Liver (tissue), 9 donors: Measurements from ENCODE around the gene TNFAIP3. TPM values are rescaled to one million over a fixed set of nuclear protein-coding genes. Genes with fewer than 3 reads are reported as not detected.

Experiments
- DNase-seq: peaks from one replicate; pipeline ENCODE4 v3.0.0-alpha.2; 2017; ENCODE audit warnings: low spot score
- H3K27ac ChIP-seq, 2 donors: one replicate each; pipeline ENCODE4 v1.7.0; 2013; ENCODE audit warnings: inconsistent platforms in 2 of 2, low read length in 2 of 2, control low read depth in 1 of 2, low read depth in 1 of 2, mild to moderate bottlenecking in 1 of 2
- H3K27me3 ChIP-seq, 4 donors: one replicate each; pipeline versions ENCODE4 v1.6.1 to v1.7.0; 2013; ENCODE audit warnings: low read length in 3 of 4, inconsistent platforms in 1 of 4, mild to moderate bottlenecking in 1 of 4, moderate library complexity in 1 of 4; ENCODE audit not compliant: control insufficient read depth in 4 of 4, insufficient read depth in 4 of 4
- H3K36me3 ChIP-seq, 4 donors: one replicate each; pipeline versions ENCODE4 v1.6.1 to v1.7.0; 2013; ENCODE audit warnings: low read length in 3 of 4, mild to moderate bottlenecking in 3 of 4, low read depth in 1 of 4, moderate library complexity in 1 of 4; ENCODE audit not compliant: control insufficient read depth in 4 of 4, insufficient read depth in 3 of 4
- H3K4me1 ChIP-seq, 4 donors: one replicate each; pipeline versions ENCODE4 v1.6.1 to v1.7.0; 2013; ENCODE audit warnings: low read length in 3 of 4, mild to moderate bottlenecking in 3 of 4, moderate library complexity in 1 of 4; ENCODE audit not compliant: control insufficient read depth in 4 of 4, insufficient read depth in 4 of 4
- H3K4me3 ChIP-seq, 3 donors: one replicate each; pipeline versions ENCODE4 v1.6.1 to v1.7.0; 2013; ENCODE audit warnings: low read length in 3 of 3, control low read depth in 1 of 3, low read depth in 1 of 3, mild to moderate bottlenecking in 1 of 3
- H3K9ac ChIP-seq, 2 donors: one replicate each; pipeline ENCODE4 v1.7.0; 2013; ENCODE audit warnings: low read length in 2 of 2, mild to moderate bottlenecking in 2 of 2, moderate library complexity in 2 of 2, control low read depth in 1 of 2, low read depth in 1 of 2
- H3K9me3 ChIP-seq, 4 donors: one replicate each; pipeline versions ENCODE4 v1.6.1 to v1.7.0; 2013; ENCODE audit warnings: low read length in 3 of 4; ENCODE audit not compliant: control insufficient read depth in 4 of 4
- ATF3 ChIP-seq: IDR thresholded peaks from 2 replicates; pipeline ENCODE4 v1.6.1; 2016; ENCODE audit warnings: antibody characterized with exemption
- CTCF ChIP-seq: fragments of 150-350 bp; IDR thresholded peaks from 2 replicates; pipeline ENCODE4 v1.5.1; 2017; ENCODE audit warnings: improper control_type of control experiment, low read depth, low read length; ENCODE audit not compliant: missing input control
- EGR1 ChIP-seq, 2 donors: IDR thresholded peaks; 2 replicates each; pipeline ENCODE4 v1.6.1; 2016 to 2018; ENCODE audit warnings: antibody characterized with exemption in 2 of 2, low read depth in 2 of 2
- FOXA1 ChIP-seq: IDR thresholded peaks from 2 replicates; pipeline ENCODE4 v1.6.1; 2016; ENCODE audit warnings: antibody characterized with exemption
- FOXA2 ChIP-seq: IDR thresholded peaks from 2 replicates; pipeline ENCODE4 v1.6.1; 2016; ENCODE audit warnings: antibody characterized with exemption
- GABPA ChIP-seq, 2 donors: IDR thresholded peaks in 1 of 2; conservative IDR thresholded peaks in 1 of 2; 2 replicates each; pipeline ENCODE4 v1.6.1; 2016; ENCODE audit warnings: antibody characterized with exemption in 2 of 2, mild to moderate bottlenecking in 1 of 2, moderate library complexity in 1 of 2
- HNF4A ChIP-seq, 2 donors: conservative IDR thresholded peaks; 2 replicates each; pipeline ENCODE4 v1.6.1; 2016; ENCODE audit warnings: antibody characterized with exemption in 2 of 2, mild to moderate bottlenecking in 2 of 2
- HNF4G ChIP-seq: IDR thresholded peaks from 2 replicates; pipeline ENCODE4 v1.6.1; 2016; ENCODE audit warnings: antibody characterized with exemption
- JUND ChIP-seq, 2 donors: IDR thresholded peaks; 2 replicates each; pipeline ENCODE4 v1.6.1; 2016; ENCODE audit warnings: antibody characterized with exemption in 2 of 2
- MAX ChIP-seq: IDR thresholded peaks from 2 replicates; pipeline ENCODE4 v1.6.1; 2016; ENCODE audit warnings: antibody characterized with exemption
- NR2F2 ChIP-seq: IDR thresholded peaks from 2 replicates; pipeline ENCODE4 v1.6.1; 2016; ENCODE audit warnings: antibody characterized with exemption
- RAD21 ChIP-seq, 2 donors: IDR thresholded peaks; 2 replicates each; pipeline ENCODE4 v1.6.1; 2016; ENCODE audit warnings: antibody characterized with exemption in 2 of 2, mild to moderate bottlenecking in 2 of 2
- REST ChIP-seq: IDR thresholded peaks from 2 replicates; pipeline ENCODE4 v1.6.1; 2016; ENCODE audit warnings: antibody characterized with exemption, mild to moderate bottlenecking
- RXRA ChIP-seq, 2 donors: IDR thresholded peaks; 2 replicates each; pipeline ENCODE4 v1.6.1; 2017 to 2018; ENCODE audit warnings: antibody characterized with exemption in 2 of 2, mild to moderate bottlenecking in 1 of 2
- SP1 ChIP-seq: IDR thresholded peaks from 2 replicates; pipeline ENCODE4 v1.6.1; 2018; ENCODE audit warnings: antibody characterized with exemption, mild to moderate bottlenecking
- TAF1 ChIP-seq: conservative IDR thresholded peaks from 2 replicates; pipeline ENCODE4 v1.6.1; 2016; ENCODE audit warnings: antibody characterized with exemption, mild to moderate bottlenecking
- YY1 ChIP-seq: IDR thresholded peaks from 2 replicates; pipeline ENCODE4 v1.6.1; 2016; ENCODE audit warnings: antibody characterized with exemption, mild to moderate bottlenecking
- ZBTB33 ChIP-seq: IDR thresholded peaks from 2 replicates; pipeline ENCODE4 v1.6.1; 2016; ENCODE audit warnings: antibody characterized with exemption
- whole genome bisulfite sequencing: extraction: QIAGEN DNeasy Blood & Tissue Kit; methylation state at CpG from one replicate; pipeline ENCODE4 v1.1.7; 2013; 5-methylcytosine and 5-hydroxymethylcytosine counted together
- polyA plus RNA-seq, 2 donors: library from polyadenylated mRNA; stranded (reverse) in 1 of 2; unstranded in 1 of 2; fragments of 200-250 nt in 1 of 2; fragments of >200 nt in 1 of 2; fragmentation: Nextera tagmentation in 1 of 2; extraction: Ambion mirVana in 1 of 2; gene quantifications; one replicate each; pipeline versions ENCODE4 v1.2.1 to v1.2.3, GENCODE V29; 2013 to 2015
- total RNA-seq, 2 donors: library from RNA; depleted of rRNA; stranded (reverse); fragments of >200 nt; gene quantifications; one replicate each; pipeline ENCODE4 v1.2.3, GENCODE V29; 2014
- donor health status: healthy.
- donor health status: healthy.
- donor health status: healthy.
- donor health status: healthy.
- donor health status: healthy.

The TNFAIP3 gene
- total and polyA plus RNA-seq, 4 donors: 4.5 to 8.0 (median 6.7) TPM

- Histone ChIP-seq H3K4me1 (peaks cover 0 to 3% (median 0%) of the 10 kb centered on the region in 4 donors), H3K4me3 (no peak overlapping the region), H3K9ac (no peak overlapping the region), H3K36me3 (no peaks in the 10 kb centered on the region), H3K27me3 (no peaks in the 10 kb centered on the region), H3K27ac (no peak overlapping the region), H3K9me3 (no peaks in the 10 kb centered on the region)
- no peak for DNase-seq
- TF ChIP-seq GABPA (IDR thresholded peaks at IDR 0.05 in 1 of 2, conservative IDR thresholded peaks at IDR 0.05 in 1 of 2): no peak
- TF ChIP-seq CTCF: no peak
- TF ChIP-seq HNF4G: no peak
- no peak for TF ChIP-seq FOXA1
- TF ChIP-seq YY1: no peak
- TF ChIP-seq ATF3: no peak
- TF ChIP-seq RAD21 (IDR thresholded peaks at IDR 0.05): no peak
- no peak for TF ChIP-seq RXRA (IDR thresholded peaks at IDR 0.05)
- TF ChIP-seq EGR1 (IDR thresholded peaks at IDR 0.05; ENCODE audit: low read depth in 2 of 2): no peak
- no peak for TF ChIP-seq JUND (IDR thresholded peaks at IDR 0.05)
- no peak for TF ChIP-seq SP1
- WGBS: 62% methylated on average over 1 of the region's 1 CpG
These were observed 59.2 kb downstream of the TNFAIP3 start for GRCh38 chr6:137926207-137926731.

- H3K4me1 ChIP-seq: peaks cover 0 to 5% (median 2%) of the 10 kb centered on the region in 4 donors
- H3K27ac ChIP-seq: no peak overlapping the region
- no peaks in the 10 kb centered on the region for H3K27me3 ChIP-seq
- no peaks in the 10 kb centered on the region for H3K36me3 ChIP-seq
- H3K4me3 ChIP-seq: no peak overlapping the region
- WGBS: 94% methylated on average over 3 of the region's 3 CpGs
- TF ChIP-seq ZBTB33 (no peak), HNF4G (no peak), JUND (IDR thresholded peaks at IDR 0.05) (no peak), FOXA1 (no peak), EGR1 (IDR thresholded peaks at IDR 0.05; ENCODE audit: low read depth in 2 of 2) (no peak), ATF3 (no peak), CTCF (no peak), RAD21 (IDR thresholded peaks at IDR 0.05) (no peak), FOXA2 (no peak), REST (no peak), TAF1 (no peak), NR2F2 (no peak), HNF4A (conservative IDR thresholded peaks at IDR 0.05) (no peak), MAX (no peak), YY1 (no peak), RXRA (IDR thresholded peaks at IDR 0.05) (no peak), GABPA (IDR thresholded peaks at IDR 0.05 in 1 of 2, conservative IDR thresholded peaks at IDR 0.05 in 1 of 2) (no peak), SP1 (no peak)
- no peak overlapping the region for H3K9ac ChIP-seq
- DNase-seq: no peak
- H3K9me3 ChIP-seq: no peaks in the 10 kb centered on the region
These were observed 59.9 kb downstream of the TNFAIP3 start for GRCh38 chr6:137926985-137927384.
